ENCODE data around the gene DONSON.
A peak's percentile ranks its signal among the peaks of the same experiment; 100 is the strongest.

The DONSON gene

DNA sequence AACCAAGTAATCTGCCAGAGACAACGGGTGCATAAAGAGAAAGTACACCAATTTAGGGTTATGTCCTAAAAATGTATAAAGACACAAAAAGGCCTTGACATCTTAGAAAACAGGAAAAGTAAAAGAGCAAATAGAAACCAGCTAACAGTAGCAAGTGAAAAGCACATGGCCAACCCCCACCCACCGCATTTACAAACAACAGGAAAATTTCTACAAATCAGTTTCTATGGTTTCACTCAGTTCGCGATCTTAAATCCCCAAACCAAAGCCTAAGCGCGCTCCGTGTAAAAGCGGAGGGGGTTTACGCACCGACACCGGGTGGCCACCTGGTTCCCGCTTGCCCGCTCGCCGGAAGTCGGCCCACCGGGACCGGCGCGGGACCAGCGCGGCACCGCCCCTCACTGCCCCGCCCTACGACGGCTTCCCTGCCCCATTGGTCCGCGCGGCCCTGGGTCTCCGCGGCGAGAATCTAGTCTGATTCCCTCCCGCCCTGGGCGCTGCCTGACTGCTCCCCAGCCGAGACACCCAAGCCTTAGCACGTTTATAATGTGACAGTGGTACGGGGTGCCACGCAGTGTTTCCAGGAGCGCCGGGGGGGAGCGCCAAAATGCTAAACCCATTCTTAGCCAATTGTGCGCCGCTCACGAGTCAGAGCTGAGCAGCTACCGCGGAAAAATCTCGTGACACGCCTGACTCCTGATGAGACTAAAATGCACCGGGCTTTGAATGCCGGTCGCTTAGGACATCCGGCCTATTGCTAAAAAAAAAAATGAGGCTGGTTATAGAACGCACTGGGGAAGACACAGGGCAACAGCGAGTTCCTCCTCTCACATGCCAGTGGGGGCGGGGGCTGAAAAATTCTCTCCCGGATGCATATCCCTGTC, 46.5 kb downstream of the DONSON start, which contains the start of gene GART:
Gene GART (minus strand): TSS at position 362 of the 884 bp plus-strand sequence. CDS start 2,802 bp downstream, outside the sequence.
- peak; percentile 84 for DNase-seq (ENCODE audit: low spot score)

DNA sequence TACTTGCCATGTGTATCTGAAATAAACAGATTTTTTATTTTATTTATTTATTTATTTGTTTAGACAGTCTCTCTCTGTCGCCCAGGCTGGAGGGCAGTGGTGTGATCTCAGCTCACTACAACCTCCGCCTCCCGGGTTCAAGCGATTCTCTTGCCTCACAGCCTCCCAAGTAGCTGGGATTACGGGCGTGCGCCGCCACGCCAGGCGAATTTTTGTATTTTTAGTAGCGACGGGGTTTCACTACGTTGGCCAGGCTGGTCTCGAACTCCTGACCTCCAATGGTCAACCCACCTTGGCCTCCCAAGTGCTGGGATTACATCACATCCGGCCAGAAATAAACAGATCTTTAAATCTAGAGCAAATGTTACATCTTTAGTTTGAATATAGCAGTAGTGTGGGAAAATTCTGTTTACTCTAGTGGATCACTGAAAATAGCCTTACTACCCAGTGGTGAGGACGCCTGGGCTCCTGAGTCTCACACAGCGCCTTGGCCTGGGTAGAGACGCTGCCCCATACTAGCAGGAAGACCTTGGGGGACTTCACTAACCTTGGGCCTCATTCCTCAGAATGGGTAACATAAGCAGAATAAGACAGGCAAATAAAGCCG, 47.3 kb downstream of the DONSON start:
- no peak for DNase-seq (ENCODE audit: low spot score)

- no peak for DNase-seq (ENCODE audit: low spot score)
Observed at GRCh38 chr21:33540711-33541104, 47.8 kb downstream of the DONSON start.

- DNase-seq (ENCODE audit: low spot score): no peak
Observed at GRCh38 chr21:33539616-33540015, 48.9 kb downstream of the DONSON start.

DNA sequence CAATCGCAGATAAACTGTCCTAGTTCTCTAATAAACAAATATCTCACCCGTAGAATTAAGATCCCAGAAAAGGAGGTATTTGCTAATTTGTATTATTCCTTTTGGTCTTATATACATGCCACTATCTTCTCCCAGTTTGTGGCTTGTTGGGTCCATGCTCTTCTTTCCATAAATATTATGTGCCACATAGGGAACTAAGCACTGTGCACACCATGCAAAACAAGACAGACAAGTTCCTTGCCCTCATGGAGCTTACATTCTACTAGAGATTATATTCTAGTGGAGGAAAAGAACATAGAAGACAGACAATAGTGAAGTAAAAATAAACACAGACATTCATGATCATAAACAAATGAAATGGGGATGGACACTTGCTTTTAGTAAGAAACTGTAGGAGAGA, 51.3 kb downstream of the DONSON start:
- no peak for DNase-seq (ENCODE audit: low spot score)

DNA sequence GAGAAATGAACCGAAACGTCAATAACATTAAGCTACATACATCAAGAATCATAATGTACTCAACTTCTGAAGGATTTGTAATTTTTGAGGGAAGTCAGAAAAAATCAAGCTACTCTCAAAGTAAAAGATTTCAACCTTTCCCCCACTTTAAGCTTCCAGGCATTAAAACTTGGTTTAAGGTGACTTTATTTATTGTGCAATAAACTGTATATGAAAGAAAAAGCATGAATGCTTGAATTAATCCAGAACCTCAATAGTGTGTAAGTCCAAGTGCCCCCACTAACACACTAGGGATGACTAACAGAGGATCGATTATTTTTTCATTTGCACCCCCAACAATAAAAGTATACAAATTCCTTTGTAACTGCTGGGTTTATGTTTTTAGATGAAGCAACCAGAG, 57.5 kb downstream of the DONSON start:
- no peak for DNase-seq (ENCODE audit: low spot score)

Measured in AG08395 (cell line).